HCT116 (cell line): Measurements from ENCODE around the gene SMC4. TPM values are rescaled to one million over a fixed set of nuclear protein-coding genes. Genes with fewer than 3 reads are reported as not detected.

Experiments
- ATAC-seq: fragments of 200-7000 bp; cut with Tn5 transposase; 2 replicates; pipeline ENCODE4 v1.9.1; 2020; ENCODE audit warnings: mild to moderate bottlenecking, moderate library complexity
- BruUV-seq: library from RNA; stranded (reverse); fragments of 400-500 nt; replicated peaks from 2 replicates; lab custom pipeline; 2021; lab: Mats Ljungman, UMichigan
- CTCF ChIA-PET: fragments of 300-600 bp; sonication (Branson Sonifier 250); formaldehyde crosslinking; loops from one replicate; lab custom pipeline; 2021; ENCODE audit warnings: antibody characterized with exemption; lab: Charles Lee
- POLR2A ChIA-PET: fragments of 300-600, 350-600 bp; sonication (Branson Sonifier 250); formaldehyde crosslinking; loops from one replicate; lab custom pipeline; 2021; ENCODE audit warnings: antibody characterized with exemption; lab: Charles Lee
- RAD21 ChIA-PET, 2 experiments: fragments of 300-600 bp; sonication (Branson Sonifier 250); formaldehyde crosslinking; loops; one replicate each; lab custom pipeline; 2023; ENCODE audit warnings: low total read pairs in 2 of 2; ENCODE audit not compliant: uncharacterized antibody in 2 of 2, unreplicated experiment in 2 of 2, low non-redundant PET in 1 of 2; lab: Charles Lee
- DNase-seq: peaks from one replicate; pipeline ENCODE4 v3.0.0-alpha.2; 2010; ENCODE audit warnings: low read depth, low spot score
- H2AFZ ChIP-seq: fragments of 200-600 bp; shearing (Covaris generic), sonication (generic); 2 replicates; pipeline ENCODE4 v1.6.1; 2017; ENCODE audit warnings: low read depth, mixed run types, mixed read lengths, antibody characterized with exemption, low read length; ENCODE audit not compliant: poor library complexity, severe bottlenecking
- H3K27ac ChIP-seq: 2 replicates; pipeline ENCODE4 v1.5.1; 2012; ENCODE audit warnings: low read depth, low read length
- H3K27me3 ChIP-seq: fragments of 200-600 bp; sonication (generic); 2 replicates; pipeline ENCODE4 v1.6.1; 2016; ENCODE audit warnings: mixed run types, low read length, mixed read lengths; ENCODE audit not compliant: insufficient read depth
- H3K36me3 ChIP-seq, 2 experiments: fragments of 200-500 bp in 1 of 2; fragments of 200-600 bp in 1 of 2; sonication (Bioruptor generic) in 1 of 2; sonication (generic) in 1 of 2; 2 replicates each; pipeline versions ENCODE4 v1.5.1 to v1.6.1; 2014 to 2016; ENCODE audit warnings: low read length in 2 of 2, inconsistent platforms in 1 of 2, mixed read lengths in 1 of 2, mixed run types in 1 of 2; ENCODE audit not compliant: insufficient read depth in 2 of 2, control insufficient read depth in 1 of 2
- H3K4me1 ChIP-seq, 2 experiments: fragments of 200-600 bp in 1 of 2; sonication (generic) in 1 of 2; 2 replicates each; pipeline versions ENCODE4 v1.5.1 to v1.6.1; 2012 to 2017; ENCODE audit warnings: low read length in 2 of 2, inconsistent platforms in 1 of 2, mild to moderate bottlenecking in 1 of 2, mixed read lengths in 1 of 2, mixed run types in 1 of 2, moderate library complexity in 1 of 2; ENCODE audit not compliant: insufficient read depth in 2 of 2, control insufficient read depth in 1 of 2
- H3K4me2 ChIP-seq: fragments of 200-600 bp; sonication (generic); 2 replicates; pipeline ENCODE4 v1.6.1; 2017; ENCODE audit warnings: mixed run types, low read length, mixed read lengths
- H3K4me3 ChIP-seq, 2 experiments: fragments of 200-600 bp in 1 of 2; sonication (generic) in 1 of 2; replicated peaks in 1 of 2; 2 replicates each; pipeline ENCODE4 v1.5.1; 2011 to 2016; ENCODE audit warnings: low read length in 2 of 2, control low read depth in 1 of 2, low read depth in 1 of 2, mild to moderate bottlenecking in 1 of 2, mixed read lengths in 1 of 2, mixed run types in 1 of 2
- H3K79me2 ChIP-seq: fragments of 200-600 bp; sonication (generic); 2 replicates; pipeline ENCODE4 v1.6.1; 2017; ENCODE audit warnings: mild to moderate bottlenecking, mixed run types, low read length, moderate library complexity, mixed read lengths; ENCODE audit not compliant: insufficient read depth
- H3K9ac ChIP-seq: fragments of 200-600 bp; sonication (generic); 2 replicates; pipeline ENCODE4 v1.6.1; 2016; ENCODE audit warnings: low read length, mixed read lengths
- H3K9me2 ChIP-seq: fragments of 200-600 bp; sonication (generic), shearing (Covaris generic); 2 replicates; pipeline ENCODE4 v1.6.1; 2017; ENCODE audit warnings: mixed run types, mild to moderate bottlenecking, moderate library complexity; ENCODE audit not compliant: insufficient read depth
- H3K9me3 ChIP-seq, 2 experiments: fragments of 200-500 bp in 1 of 2; fragments of 200-600 bp in 1 of 2; sonication (Bioruptor generic) in 1 of 2; sonication (generic) in 1 of 2; 2 replicates each; pipeline ENCODE4 v1.6.1; 2014 to 2017; ENCODE audit warnings: low read length in 2 of 2, mixed read lengths in 2 of 2, inconsistent platforms in 1 of 2, low read depth in 1 of 2, mild to moderate bottlenecking in 1 of 2, mixed run types in 1 of 2, moderate library complexity in 1 of 2; ENCODE audit not compliant: control insufficient read depth in 1 of 2, insufficient read depth in 1 of 2
- H4K20me1 ChIP-seq: fragments of 200-600 bp; sonication (generic), shearing (Covaris generic); 2 replicates; pipeline ENCODE4 v1.6.1; 2017; ENCODE audit warnings: mixed run types, mild to moderate bottlenecking, moderate library complexity; ENCODE audit not compliant: insufficient read depth
- ATF3 ChIP-seq: IDR thresholded peaks from 2 replicates; pipeline ENCODE4 v1.6.1; 2012
- CBX3 ChIP-seq: IDR thresholded peaks from 2 replicates; pipeline ENCODE4 v1.6.1; 2012; ENCODE audit warnings: low read depth
- CEBPB ChIP-seq: IDR thresholded peaks from 2 replicates; pipeline ENCODE4 v1.6.1; 2012; ENCODE audit warnings: low read depth
- EGR1 ChIP-seq: IDR thresholded peaks from 2 replicates; pipeline ENCODE4 v1.6.1; 2012; ENCODE audit warnings: low read depth
- EZH2phosphoT487 ChIP-seq: fragments of 200-600 bp; IDR thresholded peaks from 2 replicates; pipeline ENCODE4 v1.6.1; 2018; ENCODE audit warnings: antibody characterized with exemption, borderline replicate concordance
- POLR2A ChIP-seq: IDR thresholded peaks from 2 replicates; pipeline ENCODE4 v1.7.0; 2011; ENCODE audit warnings: borderline replicate concordance; ENCODE audit not compliant: insufficient read depth, insufficient read length; ENCODE audit errors: extremely low read depth
- POLR2AphosphoS5 ChIP-seq: IDR thresholded peaks from 2 replicates; pipeline ENCODE4 v1.6.1; 2011; ENCODE audit warnings: mild to moderate bottlenecking, low read depth, low read length, moderate library complexity
- RAD21 ChIP-seq: IDR thresholded peaks from 2 replicates; pipeline ENCODE4 v1.6.1; 2012; ENCODE audit warnings: low read depth, mild to moderate bottlenecking
- REST ChIP-seq: IDR thresholded peaks from 2 replicates; pipeline ENCODE4 v1.6.1; 2012; ENCODE audit warnings: low read depth
- SIN3A ChIP-seq: IDR thresholded peaks from 2 replicates; pipeline ENCODE4 v1.6.1; 2012; ENCODE audit warnings: low read depth
- SP1 ChIP-seq: IDR thresholded peaks from 2 replicates; pipeline ENCODE4 v1.6.1; 2012; ENCODE audit warnings: low read depth
- TCF7L2 ChIP-seq: IDR thresholded peaks from 2 replicates; pipeline ENCODE4 v1.7.0; 2011; ENCODE audit warnings: borderline replicate concordance, inconsistent platforms; ENCODE audit not compliant: insufficient read depth, insufficient read length; ENCODE audit errors: extremely low read depth
- ZNF274 ChIP-seq: fragments of 200-500 bp; sonication (Bioruptor generic); IDR thresholded peaks from 2 replicates; pipeline ENCODE4 v1.6.1; 2014; ENCODE audit warnings: mild to moderate bottlenecking, low read depth, low read length, inconsistent platforms
- intact Hi-C: fragments of 100-400 bp; cut with micrococcal nuclease; formaldehyde crosslinking; loops from 2 replicates; pipeline ENCODE4 v1.10.0; 2022
- total RNA-seq: library from RNA; stranded (reverse); gene quantifications from one replicate; pipeline ENCODE4 v1.2.1, GENCODE V29; 2021; ENCODE audit not compliant: unreplicated experiment

Gene SMC4
- total RNA-seq, 1 experiment from 2014 or later = 123 TPM

GRCh38 chr3:160376681-160377080, 22.8 kb upstream of the SMC4 start:
- Histone ChIP-seq H3K9me2 (0 out of 2 replicates have a peak, but pooled peaks cover 4% of the 10 kb centered on the region), H3K4me3 (no peak overlapping the region), H3K27me3 (no peaks in the 10 kb centered on the region), H3K36me3 (peaks cover 0 to 2% of the 10 kb centered on the region in 2 experiments; a peak in 1 of 4 replicates), H3K79me2 (no peaks in the 10 kb centered on the region), H3K9me3 (no peaks in the 10 kb centered on the region), H4K20me1 (no peaks in the 10 kb centered on the region), H2AFZ (no peak overlapping the region), H3K4me2 (no peak overlapping the region), H3K4me1 (peaks cover 0 to 6% of the 10 kb centered on the region in 2 experiments; a peak in 2 of 4 replicates), H3K27ac (no peak overlapping the region), H3K9ac (no peak overlapping the region)
- DNase-seq (no peak), ATAC-seq (no peak)
- BruUV-seq = no TSS peak
- ChIA-PET RAD21 (no interaction called here), POLR2A (no interaction called here), CTCF (no interaction called here)
- intact Hi-C loops = no loop called here
- no peak for TF ChIP-seq ZNF274
- TF ChIP-seq SP1 = no peak
- no peak for TF ChIP-seq POLR2A
- no peak for TF ChIP-seq ATF3
- no peak for TF ChIP-seq EZH2phosphoT487
- no peak for TF ChIP-seq EGR1
- TF ChIP-seq SIN3A = no peak
- no peak for TF ChIP-seq TCF7L2
- TF ChIP-seq CEBPB = no peak
- TF ChIP-seq RAD21 = no peak
- no peak for TF ChIP-seq REST
- no peak for TF ChIP-seq CBX3
- TF ChIP-seq POLR2AphosphoS5 = no peak
